Keratinocyte (primary cell): ENCODE results near the gene SPOPL.

Experiments used
- EZH2 ChIP-seq: IDR thresholded peaks from one replicate; pipeline ENCODE4 v1.6.1; 2012; ENCODE audit warnings: inconsistent platforms, mild to moderate bottlenecking, low read length, moderate library complexity
- TF ChIP-seq, protein P1 (sequence below), 3 experiments: IDR thresholded peaks in 1 of 3; conservative IDR thresholded peaks in 1 of 3; optimal IDR thresholded peaks in 1 of 3; 2 replicates in 2 of 3; 3 replicates in 1 of 3; pipeline versions ENCODE3 to v1.5.1; 2011; ENCODE audit warnings: low read length in 3 of 3, mild to moderate bottlenecking in 3 of 3, moderate library complexity in 2 of 3, control low read depth in 1 of 3, inconsistent platforms in 1 of 3; ENCODE audit not compliant: insufficient read depth in 2 of 3; ENCODE audit errors: extremely low read depth in 1 of 3

- TF ChIP-seq, protein P1, sequence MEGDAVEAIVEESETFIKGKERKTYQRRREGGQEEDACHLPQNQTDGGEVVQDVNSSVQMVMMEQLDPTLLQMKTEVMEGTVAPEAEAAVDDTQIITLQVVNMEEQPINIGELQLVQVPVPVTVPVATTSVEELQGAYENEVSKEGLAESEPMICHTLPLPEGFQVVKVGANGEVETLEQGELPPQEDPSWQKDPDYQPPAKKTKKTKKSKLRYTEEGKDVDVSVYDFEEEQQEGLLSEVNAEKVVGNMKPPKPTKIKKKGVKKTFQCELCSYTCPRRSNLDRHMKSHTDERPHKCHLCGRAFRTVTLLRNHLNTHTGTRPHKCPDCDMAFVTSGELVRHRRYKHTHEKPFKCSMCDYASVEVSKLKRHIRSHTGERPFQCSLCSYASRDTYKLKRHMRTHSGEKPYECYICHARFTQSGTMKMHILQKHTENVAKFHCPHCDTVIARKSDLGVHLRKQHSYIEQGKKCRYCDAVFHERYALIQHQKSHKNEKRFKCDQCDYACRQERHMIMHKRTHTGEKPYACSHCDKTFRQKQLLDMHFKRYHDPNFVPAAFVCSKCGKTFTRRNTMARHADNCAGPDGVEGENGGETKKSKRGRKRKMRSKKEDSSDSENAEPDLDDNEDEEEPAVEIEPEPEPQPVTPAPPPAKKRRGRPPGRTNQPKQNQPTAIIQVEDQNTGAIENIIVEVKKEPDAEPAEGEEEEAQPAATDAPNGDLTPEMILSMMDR (optimal IDR thresholded peaks at IDR 0.05 in 1 of 3, IDR thresholded peaks at IDR 0.05 in 1 of 3, conservative IDR thresholded peaks at IDR 0.05 in 1 of 3; ENCODE audit: extremely low read depth in 1 of 3, insufficient read depth in 2 of 3, low read length in 3 of 3): no peak
- TF ChIP-seq EZH2: no peak
Observed at GRCh38 chr2:138531913-138532312, 30.3 kb downstream of the SPOPL start.
